Measurements from ENCODE around the gene HS3ST6. TPM values are rescaled to one million over a fixed set of nuclear protein-coding genes. Genes with fewer than 3 reads are reported as not detected.
A peak's percentile ranks its signal among the peaks of the same experiment; 100 is the strongest.

HS3ST6 gene
- total and polyA plus RNA-seq, 2 of the 13 experiments (the other 11 are each of a cell fraction or from before 2014, with no cell fraction given), result not detected

DNA sequence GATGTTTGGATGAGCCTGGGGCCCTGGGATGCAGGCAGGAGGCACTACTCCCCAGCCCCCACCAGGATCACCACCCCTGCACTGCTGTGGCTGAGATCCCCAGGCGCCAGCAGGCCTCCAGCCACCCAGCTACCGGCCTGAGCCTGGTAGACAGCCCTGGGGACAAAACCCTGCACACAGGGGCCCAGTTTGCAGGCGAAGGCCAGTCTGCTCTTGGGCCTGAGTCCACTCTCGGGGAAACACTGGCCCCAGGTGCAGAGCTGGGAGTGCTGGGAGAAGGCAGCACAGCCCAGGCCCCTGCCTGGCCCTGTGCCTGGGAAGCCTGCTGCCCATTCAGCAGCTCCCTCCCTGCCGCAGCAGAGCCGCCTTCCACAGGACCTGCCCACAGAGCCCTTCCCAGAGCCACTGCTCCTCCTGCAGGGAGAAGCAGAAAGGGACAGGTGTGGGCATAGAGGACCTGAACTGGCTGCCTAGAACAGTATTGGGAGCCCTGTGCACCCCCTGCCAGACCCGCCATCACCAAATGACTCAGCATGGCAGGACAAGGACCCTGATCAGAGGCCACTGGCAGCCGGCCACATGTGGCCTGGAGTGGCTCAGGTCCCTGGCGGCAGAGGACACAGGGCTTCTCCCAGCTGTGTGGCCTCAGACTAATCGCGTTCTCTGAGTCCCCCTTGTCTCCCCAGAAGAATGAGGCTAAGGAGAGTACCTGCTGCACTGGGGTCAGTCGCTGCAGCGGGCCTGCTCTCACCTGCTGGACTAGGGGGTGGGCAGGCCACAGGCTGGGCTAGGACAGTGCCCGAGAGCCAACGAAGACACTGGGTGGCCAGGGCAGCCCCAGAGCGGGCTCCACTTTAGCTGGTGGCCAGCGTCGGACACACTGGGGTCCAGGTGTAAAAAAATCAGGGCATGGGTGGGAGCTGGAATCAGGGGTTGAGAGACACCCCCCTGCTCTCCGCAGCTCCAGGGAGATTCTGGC is 14.1 kb upstream of the HS3ST6 start (continued):
- TF ChIP-seq FOXA1 (IDR thresholded peaks at IDR 0.05) (no peak), FOXA1 (CRISPR knock-in tag; IDR thresholded peaks at IDR 0.05) (no peak), HOXA5 (CRISPR knock-in tag; IDR thresholded peaks at IDR 0.05) (no peak), GPN1 (CRISPR knock-in tag; IDR thresholded peaks at IDR 0.05; ENCODE audit: borderline replicate concordance) (no peak), POLR2A (IDR thresholded peaks at IDR 0.05; ENCODE audit: insufficient read depth in 1 of 2, low read depth in 2 of 2, low read length in 2 of 2) (no peak), ZNF225 (CRISPR knock-in tag; IDR thresholded peaks at IDR 0.05) (no peak), AGO2 (optimal IDR thresholded peaks at IDR 0.05; ENCODE audit: low read depth, low read length) (no peak), ZNF207 (IDR thresholded peaks at IDR 0.05; ENCODE audit: borderline replicate concordance) (no peak), TARDBP (CRISPR knock-in tag; IDR thresholded peaks at IDR 0.05) (no peak), NKX3-1 (CRISPR knock-in tag; IDR thresholded peaks at IDR 0.05) (no peak), ZNF121 (CRISPR knock-in tag; IDR thresholded peaks at IDR 0.05) (0 out of 2 replicates have a peak, but pooled peaks have one; percentile 40), PAF1 (CRISPR knock-in tag; IDR thresholded peaks at IDR 0.05) (no peak), KDM5B (CRISPR knock-in tag; IDR thresholded peaks at IDR 0.05; ENCODE audit: borderline replicate concordance) (no peak), ZNF296 (CRISPR knock-in tag; conservative IDR thresholded peaks at IDR 0.05) (no peak), ATF7-NPFF (CRISPR knock-in tag; IDR thresholded peaks at IDR 0.05; ENCODE audit: low read depth) (0 out of 2 replicates have a peak, but pooled peaks have one; percentile 9), ZNF282 (IDR thresholded peaks at IDR 0.05; ENCODE audit: partially characterized antibody) (no peak)
- TF ChIP-seq, protein P1, sequence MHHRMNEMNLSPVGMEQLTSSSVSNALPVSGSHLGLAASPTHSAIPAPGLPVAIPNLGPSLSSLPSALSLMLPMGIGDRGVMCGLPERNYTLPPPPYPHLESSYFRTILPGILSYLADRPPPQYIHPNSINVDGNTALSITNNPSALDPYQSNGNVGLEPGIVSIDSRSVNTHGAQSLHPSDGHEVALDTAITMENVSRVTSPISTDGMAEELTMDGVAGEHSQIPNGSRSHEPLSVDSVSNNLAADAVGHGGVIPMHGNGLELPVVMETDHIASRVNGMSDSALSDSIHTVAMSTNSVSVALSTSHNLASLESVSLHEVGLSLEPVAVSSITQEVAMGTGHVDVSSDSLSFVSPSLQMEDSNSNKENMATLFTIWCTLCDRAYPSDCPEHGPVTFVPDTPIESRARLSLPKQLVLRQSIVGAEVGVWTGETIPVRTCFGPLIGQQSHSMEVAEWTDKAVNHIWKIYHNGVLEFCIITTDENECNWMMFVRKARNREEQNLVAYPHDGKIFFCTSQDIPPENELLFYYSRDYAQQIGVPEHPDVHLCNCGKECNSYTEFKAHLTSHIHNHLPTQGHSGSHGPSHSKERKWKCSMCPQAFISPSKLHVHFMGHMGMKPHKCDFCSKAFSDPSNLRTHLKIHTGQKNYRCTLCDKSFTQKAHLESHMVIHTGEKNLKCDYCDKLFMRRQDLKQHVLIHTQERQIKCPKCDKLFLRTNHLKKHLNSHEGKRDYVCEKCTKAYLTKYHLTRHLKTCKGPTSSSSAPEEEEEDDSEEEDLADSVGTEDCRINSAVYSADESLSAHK (CRISPR knock-in tag; IDR thresholded peaks at IDR 0.05; ENCODE audit: borderline replicate concordance), result no peak
- TF ChIP-seq, protein P2, sequence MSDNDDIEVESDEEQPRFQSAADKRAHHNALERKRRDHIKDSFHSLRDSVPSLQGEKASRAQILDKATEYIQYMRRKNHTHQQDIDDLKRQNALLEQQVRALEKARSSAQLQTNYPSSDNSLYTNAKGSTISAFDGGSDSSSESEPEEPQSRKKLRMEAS (IDR thresholded peaks at IDR 0.05), result peak; percentile 42; the same call in 1 of the 2 replicates
- TF ChIP-seq, protein P3, sequence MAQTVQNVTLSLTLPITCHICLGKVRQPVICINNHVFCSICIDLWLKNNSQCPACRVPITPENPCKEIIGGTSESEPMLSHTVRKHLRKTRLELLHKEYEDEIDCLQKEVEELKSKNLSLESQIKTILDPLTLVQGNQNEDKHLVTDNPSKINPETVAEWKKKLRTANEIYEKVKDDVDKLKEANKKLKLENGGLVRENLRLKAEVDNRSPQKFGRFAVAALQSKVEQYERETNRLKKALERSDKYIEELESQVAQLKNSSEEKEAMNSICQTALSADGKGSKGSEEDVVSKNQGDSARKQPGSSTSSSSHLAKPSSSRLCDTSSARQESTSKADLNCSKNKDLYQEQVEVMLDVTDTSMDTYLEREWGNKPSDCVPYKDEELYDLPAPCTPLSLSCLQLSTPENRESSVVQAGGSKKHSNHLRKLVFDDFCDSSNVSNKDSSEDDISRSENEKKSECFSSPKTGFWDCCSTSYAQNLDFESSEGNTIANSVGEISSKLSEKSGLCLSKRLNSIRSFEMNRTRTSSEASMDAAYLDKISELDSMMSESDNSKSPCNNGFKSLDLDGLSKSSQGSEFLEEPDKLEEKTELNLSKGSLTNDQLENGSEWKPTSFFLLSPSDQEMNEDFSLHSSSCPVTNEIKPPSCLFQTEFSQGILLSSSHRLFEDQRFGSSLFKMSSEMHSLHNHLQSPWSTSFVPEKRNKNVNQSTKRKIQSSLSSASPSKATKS (CRISPR knock-in tag; IDR thresholded peaks at IDR 0.05), result no peak
- TF ChIP-seq, protein P4, sequence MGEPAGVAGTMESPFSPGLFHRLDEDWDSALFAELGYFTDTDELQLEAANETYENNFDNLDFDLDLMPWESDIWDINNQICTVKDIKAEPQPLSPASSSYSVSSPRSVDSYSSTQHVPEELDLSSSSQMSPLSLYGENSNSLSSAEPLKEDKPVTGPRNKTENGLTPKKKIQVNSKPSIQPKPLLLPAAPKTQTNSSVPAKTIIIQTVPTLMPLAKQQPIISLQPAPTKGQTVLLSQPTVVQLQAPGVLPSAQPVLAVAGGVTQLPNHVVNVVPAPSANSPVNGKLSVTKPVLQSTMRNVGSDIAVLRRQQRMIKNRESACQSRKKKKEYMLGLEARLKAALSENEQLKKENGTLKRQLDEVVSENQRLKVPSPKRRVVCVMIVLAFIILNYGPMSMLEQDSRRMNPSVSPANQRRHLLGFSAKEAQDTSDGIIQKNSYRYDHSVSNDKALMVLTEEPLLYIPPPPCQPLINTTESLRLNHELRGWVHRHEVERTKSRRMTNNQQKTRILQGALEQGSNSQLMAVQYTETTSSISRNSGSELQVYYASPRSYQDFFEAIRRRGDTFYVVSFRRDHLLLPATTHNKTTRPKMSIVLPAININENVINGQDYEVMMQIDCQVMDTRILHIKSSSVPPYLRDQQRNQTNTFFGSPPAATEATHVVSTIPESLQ (CRISPR knock-in tag; conservative IDR thresholded peaks at IDR 0.05), result 0 out of 2 replicates have a peak, but pooled peaks have one; percentile 37
- TF ChIP-seq, protein P5, sequence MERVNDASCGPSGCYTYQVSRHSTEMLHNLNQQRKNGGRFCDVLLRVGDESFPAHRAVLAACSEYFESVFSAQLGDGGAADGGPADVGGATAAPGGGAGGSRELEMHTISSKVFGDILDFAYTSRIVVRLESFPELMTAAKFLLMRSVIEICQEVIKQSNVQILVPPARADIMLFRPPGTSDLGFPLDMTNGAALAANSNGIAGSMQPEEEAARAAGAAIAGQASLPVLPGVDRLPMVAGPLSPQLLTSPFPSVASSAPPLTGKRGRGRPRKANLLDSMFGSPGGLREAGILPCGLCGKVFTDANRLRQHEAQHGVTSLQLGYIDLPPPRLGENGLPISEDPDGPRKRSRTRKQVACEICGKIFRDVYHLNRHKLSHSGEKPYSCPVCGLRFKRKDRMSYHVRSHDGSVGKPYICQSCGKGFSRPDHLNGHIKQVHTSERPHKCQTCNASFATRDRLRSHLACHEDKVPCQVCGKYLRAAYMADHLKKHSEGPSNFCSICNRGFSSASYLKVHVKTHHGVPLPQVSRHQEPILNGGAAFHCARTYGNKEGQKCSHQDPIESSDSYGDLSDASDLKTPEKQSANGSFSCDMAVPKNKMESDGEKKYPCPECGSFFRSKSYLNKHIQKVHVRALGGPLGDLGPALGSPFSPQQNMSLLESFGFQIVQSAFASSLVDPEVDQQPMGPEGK (CRISPR knock-in tag; IDR thresholded peaks at IDR 0.05), result no peak
